HG02798 (cell line): ENCODE results near the gene RIPK1.
"Not testable (repeated sequence)": the region's sequence is repeated elsewhere in the genome, so short reads cannot be mapped to it uniquely, and the experiment has no call there.

Source experiments
- ATAC-seq: cut with Tn5 transposase; IDR thresholded peaks from one replicate; pipeline ENCODE4 v1.9.1; 2021; ENCODE audit warnings: mild to moderate bottlenecking; ENCODE audit not compliant: unreplicated experiment, poor library complexity

RIPK1 gene

DNA sequence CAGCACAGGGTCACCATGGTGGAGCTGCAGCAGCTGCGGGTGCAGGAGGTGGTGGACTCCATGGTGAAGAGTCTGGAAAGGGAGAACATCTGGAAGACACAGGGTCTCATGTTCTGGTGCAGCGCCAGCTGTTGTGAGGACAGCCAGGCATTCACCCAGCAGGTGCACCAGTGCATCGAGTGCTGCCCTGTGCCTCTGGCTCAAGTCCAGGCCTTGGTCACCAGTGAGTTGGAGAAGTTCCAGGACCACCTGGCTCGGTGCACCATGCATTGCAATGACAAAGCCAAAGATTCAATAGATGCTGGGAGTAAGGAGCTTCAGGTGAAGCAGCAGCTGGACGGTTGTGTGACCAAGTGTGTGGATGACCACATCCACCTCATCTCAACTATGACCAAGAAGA is 22.9 kb upstream of the RIPK1 start:
- ATAC-seq: no peak

DNA sequence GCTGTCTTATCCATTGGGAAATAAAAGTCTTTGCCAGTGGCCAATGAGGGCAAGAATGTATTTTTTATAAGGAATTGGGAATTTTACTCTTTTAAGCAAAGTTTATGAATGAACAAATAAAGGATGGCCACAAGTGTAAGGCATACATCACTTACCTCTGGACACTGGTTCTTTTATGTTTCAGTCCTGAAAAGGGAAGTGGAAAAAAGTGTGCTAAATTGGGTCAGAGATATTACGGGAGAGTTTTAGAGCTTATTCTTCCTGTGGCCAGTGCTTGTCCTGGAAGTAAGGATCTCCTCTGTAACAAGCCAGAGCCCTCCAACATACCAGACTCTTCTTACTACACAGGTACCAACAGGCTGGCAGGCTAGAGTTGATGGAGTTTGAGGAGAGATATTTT is 22.5 kb upstream of the RIPK1 start:
- no peak for ATAC-seq

DNA sequence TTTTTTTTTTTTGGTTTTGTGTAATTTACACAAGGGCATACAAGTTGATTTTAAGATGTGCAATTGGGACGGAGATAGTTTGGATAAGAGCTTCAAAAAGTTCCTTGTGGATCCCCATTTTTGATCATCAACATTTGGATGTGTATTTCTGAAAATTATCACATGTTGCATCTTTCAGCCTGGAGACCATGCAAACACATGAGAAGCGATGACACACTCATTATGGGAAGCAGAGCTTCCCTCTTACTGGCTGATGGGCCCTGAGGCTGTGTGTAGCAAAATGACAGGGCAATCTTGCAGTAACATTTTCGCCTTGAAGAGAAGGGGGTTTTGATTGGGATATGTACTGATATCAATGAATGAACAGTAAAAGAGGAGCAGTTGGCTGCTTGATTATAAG is 22.0 kb upstream of the RIPK1 start:
- ATAC-seq: no peak

DNA sequence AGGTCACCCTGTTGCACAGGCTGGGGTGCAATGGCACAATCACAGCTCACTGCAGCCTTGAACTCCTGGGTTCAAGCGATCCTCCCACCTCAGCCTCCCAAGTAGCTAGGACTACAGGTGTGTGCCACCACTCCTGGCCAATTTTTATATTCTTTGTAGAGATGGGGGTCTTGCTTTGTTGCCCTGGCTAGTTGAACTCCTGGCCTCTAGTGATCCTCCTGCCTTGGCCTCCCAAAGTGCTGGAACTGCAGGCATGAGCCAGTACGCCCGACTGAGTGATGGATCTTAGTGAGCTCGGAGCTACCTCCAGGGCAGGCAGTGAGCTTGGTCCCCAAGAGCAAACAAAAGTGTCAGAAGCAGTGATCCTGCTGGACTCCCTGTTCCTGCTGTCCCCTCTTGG is 20.3 kb upstream of the RIPK1 start:
- ATAC-seq: not testable (repeated sequence)

DNA sequence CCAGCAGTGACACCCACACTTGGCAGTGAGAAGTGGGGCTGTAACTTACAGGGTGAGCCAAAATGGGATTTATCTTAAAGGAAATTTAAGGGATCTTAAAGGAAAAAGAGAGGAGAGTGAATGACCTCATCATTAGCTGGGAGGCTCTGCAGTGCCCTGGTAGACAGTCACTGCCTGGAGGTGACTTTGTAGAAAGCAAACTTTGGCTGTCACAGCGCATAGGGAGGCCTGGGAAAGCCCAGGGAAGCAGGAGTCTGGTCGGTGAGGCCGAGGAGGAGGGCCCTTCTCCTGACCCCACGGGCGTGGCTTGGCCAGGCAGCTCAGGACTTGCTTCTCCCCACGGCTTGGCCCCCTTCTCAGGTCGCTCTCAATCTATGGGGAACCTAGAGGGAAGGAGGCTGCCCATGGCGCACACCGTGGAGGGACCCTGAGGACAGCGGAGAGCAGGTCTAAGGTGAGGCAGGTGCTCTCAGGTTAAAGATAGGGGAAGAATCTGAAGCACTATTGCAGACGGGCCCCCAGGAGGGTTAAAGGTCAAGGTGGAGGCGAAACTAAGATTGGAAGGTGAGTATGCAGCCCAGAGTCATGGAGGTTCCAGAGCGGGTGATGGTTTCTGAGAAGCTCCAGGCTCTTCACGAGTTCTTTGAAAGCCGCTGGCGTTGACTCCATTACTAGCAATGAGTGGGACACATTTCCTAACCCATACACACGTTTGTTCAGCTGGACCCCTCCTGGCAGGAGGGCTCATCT is 15.6 kb upstream of the RIPK1 start:
- no peak for ATAC-seq

DNA sequence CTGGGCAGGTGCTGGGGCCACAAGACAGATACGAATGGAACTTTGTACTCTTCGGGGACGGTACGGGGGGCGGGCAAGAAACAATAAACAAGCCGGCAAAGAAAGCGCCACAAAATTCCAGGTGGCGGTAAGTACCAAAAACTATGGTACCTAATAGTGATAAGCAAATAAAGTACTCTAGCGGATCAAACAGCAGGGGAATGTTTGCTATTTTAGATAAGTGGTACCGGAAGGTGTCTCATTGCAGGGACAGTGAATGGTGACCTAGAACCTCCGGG is 15.1 kb upstream of the RIPK1 start:
- no peak for ATAC-seq

DNA sequence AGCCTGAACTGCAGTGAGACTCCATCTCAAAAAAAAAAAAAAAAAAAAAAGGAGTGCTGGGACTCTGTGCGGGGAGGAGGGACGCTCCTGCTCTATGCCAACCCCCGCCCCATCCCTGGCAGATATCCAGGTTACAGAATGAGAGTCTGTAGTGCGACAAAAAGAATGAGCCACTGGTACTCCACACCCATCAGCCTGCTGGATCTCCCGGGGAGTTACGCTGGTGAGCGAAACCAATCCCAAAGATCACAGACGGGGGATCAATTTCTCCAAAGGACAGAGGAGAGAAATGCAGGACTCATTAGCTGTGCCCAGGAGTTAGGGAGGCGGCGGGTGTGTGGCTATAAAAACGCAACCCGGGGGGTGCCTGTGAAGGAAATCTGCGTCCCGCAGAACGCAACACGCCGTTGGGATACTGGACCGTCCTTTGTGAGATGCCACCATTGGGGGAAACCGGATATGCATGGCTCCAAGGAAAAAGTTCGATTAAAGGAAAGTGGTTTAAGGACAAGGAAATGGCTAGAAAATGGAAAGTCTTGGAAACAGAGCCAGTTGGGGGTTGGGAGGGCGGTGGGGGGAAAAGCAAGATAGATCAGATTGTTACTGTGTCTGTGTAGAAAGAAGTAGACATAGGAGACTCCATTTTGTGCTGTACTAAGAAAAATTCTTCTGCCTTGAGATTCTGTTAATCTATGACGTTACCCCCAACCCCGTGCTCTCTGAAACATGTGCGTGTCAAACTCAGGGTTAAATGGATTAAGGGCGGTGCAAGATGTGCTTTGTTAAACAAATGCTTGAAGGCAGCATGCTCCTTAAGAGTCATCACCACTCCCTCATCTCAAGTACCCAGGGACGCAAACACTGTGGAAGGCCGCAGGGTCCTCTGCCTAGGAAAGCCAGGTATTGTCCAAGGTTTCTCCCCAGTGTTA is 13.8 kb upstream of the RIPK1 start:
- ATAC-seq: not testable (repeated sequence)

DNA sequence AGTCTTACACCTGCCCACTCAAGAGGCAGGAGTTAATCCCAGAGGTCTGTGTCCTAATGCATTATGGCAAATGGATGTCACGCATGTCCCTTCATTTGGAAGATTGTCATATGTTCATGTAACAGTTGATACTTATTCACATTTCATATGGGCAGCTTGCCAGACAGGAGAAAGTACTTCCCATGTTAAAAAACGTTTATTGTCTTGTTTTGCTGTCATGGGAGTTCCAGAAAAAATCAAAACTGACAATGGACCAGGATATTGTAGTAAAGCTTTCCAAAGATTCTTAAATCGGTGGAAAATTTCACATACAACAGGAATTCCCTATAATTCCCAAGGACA is 13.2 kb upstream of the RIPK1 start:
- ATAC-seq: not testable (repeated sequence)

DNA sequence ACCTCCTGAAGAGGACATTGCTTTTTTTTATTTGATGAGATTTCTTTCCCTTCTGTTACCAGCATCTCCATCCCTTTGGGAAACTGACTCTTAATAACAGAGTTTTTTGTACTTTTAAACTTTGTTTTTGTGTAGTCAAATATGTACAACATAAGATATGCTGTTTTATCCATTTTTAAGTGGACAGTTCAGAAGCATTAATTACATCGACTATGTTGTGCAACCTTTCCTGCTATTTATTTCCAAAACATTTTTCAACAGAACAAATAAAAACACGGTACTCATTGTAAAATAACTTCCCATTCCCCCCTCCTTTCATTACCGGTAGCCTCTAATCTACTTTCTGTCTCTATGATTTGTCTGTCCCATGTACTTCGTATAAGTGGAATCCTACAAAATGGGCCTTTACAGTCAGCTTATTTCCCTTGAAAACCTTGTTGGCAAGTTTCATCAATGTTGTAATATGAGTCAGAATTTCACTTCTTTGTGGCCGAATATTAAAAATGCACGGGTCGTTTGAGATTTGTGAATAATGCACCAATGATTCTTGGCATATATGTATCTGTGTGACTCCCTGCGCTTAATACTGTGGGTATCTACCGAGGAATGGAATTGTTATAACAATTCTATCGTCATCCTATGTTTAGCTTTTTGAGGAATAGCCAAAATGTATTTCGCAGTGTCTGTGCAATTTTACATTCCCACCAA is 11.1 kb upstream of the RIPK1 start:
- no peak for ATAC-seq

DNA sequence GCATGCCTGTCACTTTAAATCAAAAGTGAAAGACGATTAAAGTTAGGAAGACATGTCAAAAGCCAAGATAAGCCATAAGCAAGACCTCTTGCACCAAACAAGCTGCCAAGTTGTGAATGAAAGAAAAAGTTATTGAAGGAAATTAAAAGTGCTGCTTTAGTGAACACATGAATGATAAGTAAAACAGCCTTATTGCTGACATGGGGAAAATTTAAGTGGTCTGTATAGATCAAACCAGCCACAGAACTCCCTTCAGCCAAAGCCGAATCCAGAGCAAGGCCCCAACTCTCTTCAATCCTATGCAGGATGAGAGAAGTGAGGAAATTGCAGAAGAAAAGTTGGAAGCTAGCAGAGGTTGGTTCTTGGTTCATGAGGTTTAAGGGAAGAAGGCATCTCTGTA is 9.3 kb upstream of the RIPK1 start:
- ATAC-seq: no peak

DNA sequence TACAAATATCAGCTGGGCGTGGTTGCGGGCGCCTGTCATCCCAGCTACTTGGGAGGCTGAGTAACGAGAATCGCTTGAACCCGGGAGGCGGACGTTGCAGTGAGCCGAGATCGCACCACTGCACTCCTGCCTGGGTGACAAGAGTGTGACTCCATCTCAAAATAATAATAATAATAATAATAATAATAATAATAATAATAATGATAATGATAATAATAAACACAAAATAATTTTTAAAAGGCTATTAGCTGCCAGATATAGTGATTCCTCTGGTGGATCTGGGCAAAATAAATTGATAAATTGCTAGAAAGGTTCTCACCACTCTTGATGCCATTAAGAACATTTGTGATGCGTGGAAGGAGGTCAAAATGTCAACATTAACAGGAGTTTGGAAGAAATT is 8.2 kb upstream of the RIPK1 start:
- not testable (repeated sequence) for ATAC-seq

DNA sequence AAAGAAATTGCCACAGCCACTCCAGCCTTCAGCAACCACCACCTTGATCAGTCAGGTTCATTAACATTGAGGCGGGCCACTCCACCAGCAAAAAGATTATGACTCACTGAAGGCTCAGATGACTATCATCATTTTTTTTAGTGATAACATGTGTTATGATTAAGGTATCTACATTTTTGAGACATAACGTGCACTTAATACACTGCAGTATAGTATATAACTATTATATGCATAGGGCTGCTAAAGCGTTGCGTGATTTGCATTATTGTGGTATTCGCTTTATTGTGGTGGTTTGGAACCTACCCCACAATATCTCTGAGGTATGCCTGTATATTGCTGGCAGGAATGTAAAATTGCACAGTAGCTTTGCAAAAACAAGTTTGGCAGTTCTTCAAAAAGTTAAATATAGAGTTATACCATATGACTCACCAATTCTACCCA is 6.8 kb upstream of the RIPK1 start:
- ATAC-seq: no peak

DNA sequence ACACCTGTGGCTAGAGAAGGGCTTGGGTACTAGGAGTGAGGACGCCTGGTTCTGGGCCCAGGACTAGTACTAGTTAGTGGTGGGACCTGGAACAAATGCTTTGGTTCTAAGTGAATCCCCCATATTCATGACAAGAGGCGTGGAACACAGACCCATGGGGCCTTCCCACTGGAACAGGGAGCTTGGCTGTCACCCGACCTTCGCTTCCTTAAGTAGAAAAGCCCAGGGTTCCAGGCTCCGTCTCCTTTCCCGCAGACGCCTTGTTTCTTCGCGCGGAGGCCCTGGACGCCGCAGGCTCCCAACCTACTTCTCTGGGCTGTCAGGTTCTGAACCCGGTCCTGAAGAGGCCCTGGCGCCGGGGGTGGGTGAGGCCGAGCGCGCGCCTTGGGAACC is 5.0 kb upstream of the RIPK1 start:
- ATAC-seq: not testable (repeated sequence)

DNA sequence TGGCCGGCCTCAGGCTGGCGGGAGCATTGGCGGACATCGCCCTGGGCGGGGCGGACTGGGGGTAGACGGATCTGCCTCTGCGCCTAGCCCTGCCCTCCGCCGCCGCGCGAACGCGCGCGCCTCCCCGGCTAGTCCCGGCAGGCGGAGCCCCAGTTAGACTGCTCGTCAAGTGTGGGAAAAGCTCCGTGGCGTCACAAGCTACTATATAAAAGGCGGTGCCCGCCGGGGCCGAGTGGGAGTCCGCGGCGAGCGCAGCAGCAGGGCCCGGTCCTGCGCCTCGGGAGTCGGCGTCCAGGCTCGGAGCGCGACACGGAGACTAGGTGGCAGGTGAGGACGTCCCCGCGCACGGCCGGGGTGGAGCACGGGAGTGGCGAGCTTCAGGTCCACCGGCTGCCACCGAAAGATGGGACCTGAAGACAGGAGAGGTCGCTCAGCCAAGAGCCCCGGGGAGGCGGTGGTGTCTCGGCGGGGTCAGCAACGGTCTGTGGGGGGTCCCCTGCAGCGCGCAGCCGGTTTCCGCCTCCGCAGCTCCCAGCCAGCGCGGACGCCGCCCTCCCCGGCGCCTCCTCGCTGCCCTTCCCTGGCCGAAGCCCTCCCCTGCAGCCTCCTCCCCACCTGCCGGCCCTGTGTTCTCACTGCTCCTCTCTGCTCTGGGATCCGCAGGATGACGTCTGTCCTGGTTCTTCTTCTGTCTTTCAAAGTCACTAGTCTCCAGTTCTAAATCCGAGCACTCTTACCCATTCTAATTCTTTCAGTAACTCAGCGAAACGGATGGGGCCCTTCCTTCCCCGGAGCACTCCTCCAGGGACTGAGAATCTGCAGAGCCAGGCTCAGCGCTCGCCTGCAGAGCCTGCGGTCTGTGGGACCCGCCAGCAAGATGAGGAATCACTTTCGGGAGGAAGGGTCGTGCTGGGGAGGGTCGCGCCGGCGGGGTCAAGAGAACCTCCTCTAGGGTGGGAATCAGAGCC is 4.3 kb upstream of the RIPK1 start:
- peak; percentile 74 for ATAC-seq

DNA sequence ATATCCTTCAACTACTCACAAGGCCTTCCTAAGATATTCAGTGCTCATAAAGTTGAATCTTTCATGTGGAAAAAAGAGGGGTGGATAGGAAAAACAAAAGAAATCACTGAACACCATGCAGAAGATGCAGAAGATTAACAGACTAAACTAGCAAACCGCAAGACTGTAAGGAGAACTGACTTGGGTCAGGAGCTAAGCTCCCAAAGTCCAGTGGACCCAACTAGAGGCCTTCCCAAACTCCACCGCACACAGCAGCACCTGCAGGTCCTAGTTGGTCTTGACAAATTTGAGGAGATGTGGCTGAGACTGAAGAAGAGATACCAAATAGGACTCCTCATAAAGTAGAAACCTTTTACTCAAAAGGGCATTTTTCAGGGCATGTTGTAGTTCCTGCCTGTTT is 3.3 kb downstream of the RIPK1 start:
- no peak for ATAC-seq

DNA sequence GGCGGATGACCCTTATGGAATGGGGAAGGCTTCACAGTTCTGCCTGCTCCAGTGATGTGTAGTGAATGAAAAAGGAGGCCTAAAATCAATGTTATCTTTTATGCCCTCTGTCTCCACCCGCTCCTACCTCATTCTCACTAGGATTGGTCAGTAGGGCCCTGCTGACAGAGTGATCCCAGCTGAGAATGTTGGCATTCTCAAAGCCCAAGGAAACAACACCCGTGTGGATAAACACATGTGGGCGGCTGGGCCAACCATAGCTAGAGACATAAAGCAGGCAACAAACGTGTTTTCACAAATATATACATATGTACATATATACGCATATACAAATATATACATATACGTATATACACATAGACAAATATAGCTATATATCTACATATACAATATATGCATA is 4.5 kb downstream of the RIPK1 start:
- ATAC-seq: no peak

DNA sequence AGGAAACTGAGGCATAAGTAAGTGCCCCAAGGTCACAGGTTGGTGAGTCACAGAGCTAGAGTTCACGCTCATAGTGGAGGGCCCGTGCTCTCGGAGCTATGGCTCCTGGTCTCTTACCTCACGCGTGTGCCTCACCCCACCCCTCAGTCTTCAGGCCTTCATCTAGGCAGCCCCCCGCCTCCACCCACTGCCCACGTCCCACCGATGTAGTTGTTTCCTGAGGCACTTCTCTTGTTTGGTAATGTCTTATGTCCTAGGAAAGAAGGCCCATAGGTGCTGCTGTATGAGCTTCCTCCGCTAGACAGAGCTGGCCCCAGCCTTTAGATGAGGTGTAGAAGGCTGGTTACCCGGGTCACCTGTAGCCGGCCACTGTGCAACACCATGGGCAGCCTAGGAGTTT is 5.1 kb downstream of the RIPK1 start:
- ATAC-seq: no peak

DNA sequence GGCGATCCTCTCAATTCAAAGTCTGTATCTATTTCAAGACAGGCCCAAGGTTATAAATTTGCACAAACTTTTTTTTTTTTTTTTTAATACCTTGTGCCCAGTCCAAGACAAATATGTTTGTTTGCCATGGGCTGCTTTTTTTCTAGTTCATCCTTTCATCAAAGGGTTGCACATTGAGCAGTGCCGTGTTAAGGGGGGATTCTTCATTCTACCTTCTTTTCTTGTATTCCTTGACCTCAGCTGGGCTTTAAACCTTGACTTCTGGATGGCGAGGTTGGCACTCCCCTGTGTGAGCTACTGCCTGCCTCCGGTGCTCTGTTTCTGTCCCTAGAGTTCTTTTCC is 7.4 kb downstream of the RIPK1 start:
- ATAC-seq: no peak

DNA sequence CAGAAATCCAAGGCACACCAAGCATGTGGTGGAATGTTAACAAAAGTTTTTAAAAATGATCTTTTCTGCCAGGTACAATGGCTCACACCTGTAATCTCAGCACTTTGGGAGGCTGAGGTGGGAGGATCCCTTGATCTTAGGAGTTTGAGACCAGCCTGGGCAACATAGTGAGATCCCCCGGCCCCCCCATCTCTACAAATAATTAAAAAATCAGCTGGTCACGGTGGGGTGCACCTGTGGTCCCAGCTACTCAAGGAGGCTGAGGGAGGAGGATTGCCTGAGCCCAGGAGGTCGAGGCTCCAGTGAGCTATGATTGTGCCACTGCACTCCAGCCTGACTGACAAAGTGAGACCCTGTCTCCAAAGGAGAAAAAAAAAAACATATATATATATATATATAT is 8.0 kb downstream of the RIPK1 start:
- ATAC-seq: no peak

DNA sequence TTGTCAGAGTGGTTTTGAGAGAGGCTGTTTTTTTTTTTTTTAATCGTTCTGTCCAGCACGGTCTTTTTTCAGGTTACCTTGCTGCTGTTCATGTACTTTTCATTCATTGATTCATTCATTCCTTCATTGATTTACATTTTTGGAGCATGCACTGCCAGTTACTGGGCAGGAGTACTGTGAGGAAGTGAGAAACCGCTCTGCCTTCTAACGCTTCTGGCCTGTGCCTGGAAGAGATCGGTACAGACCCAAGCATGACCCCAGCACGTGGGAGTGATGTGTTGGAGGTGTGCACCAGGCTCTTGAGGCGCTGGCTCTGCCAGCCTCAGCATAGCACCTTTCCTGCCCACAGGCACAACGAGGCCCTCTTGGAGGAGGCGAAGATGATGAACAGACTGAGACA is 9.1 kb downstream of the RIPK1 start:
- no peak for ATAC-seq
